GM12872 (cell line): ENCODE results near the gene EXPH5.

ENCODE experiments used
- CTCF ChIP-seq: IDR thresholded peaks from 3 replicates; pipeline ENCODE4 v1.5.1; 2011; ENCODE audit warnings: low read depth, mild to moderate bottlenecking, low read length, moderate library complexity; ENCODE audit not compliant: insufficient read depth

EXPH5 gene

GRCh38 chr11:108525161-108525560 is 68.4 kb downstream of the EXPH5 start:
- TF ChIP-seq CTCF = no peak

GRCh38 chr11:108524422-108524821 is 69.1 kb downstream of the EXPH5 start:
- TF ChIP-seq CTCF = no peak

GRCh38 chr11:108522318-108522717 is 71.2 kb downstream of the EXPH5 start:
- no peak for TF ChIP-seq CTCF

- no peak for TF ChIP-seq CTCF
Observed at GRCh38 chr11:108518581-108518980, 75.0 kb downstream of the EXPH5 start.

- no peak for TF ChIP-seq CTCF
Observed at GRCh38 chr11:108516125-108516524, 77.4 kb downstream of the EXPH5 start.

GRCh38 chr11:108512708-108513107 is 80.9 kb downstream of the EXPH5 start:
- TF ChIP-seq CTCF = no peak

- TF ChIP-seq CTCF = no peak
Observed at GRCh38 chr11:108511851-108512474, 81.6 kb downstream of the EXPH5 start.
